ENCODE measurements around the gene METRN.
"Not testable (repeated sequence)": the region's sequence is repeated elsewhere in the genome, so short reads cannot be mapped to it uniquely, and the experiment has no call there.

METRN gene

DNA sequence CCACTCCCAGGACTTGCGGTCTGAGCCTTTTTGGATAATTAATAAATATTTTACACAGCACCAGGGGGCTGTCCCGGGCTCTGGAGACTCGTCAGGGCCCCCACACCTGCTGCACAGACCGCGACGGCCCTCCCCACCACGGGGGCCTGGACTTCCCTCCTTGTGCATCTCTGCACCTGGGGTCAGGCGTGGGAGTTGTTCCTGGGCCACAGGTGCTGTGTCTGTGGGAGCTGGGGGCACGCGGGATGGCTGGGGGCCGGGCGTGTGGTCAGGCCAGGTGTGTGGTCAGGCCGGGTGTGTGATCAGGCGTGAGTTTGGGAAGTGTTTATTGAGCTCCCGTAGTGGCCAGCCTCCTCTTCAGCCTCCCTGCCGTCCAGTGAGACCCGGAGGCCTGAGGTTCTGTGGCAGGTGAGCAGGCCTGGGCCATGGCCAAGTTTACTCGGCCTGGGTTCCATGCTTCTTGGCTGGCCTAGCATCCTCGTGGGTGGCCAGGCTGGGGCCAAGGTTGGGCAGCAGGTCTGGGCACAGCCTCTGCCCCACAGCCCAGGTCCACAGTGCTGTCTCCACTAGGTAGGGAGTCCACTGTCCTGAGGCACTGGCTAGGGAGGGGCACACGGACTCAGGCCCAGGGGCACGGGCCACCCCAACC lies 36.6 kb upstream of the METRN start:
- no peak for DNase-seq

DNA sequence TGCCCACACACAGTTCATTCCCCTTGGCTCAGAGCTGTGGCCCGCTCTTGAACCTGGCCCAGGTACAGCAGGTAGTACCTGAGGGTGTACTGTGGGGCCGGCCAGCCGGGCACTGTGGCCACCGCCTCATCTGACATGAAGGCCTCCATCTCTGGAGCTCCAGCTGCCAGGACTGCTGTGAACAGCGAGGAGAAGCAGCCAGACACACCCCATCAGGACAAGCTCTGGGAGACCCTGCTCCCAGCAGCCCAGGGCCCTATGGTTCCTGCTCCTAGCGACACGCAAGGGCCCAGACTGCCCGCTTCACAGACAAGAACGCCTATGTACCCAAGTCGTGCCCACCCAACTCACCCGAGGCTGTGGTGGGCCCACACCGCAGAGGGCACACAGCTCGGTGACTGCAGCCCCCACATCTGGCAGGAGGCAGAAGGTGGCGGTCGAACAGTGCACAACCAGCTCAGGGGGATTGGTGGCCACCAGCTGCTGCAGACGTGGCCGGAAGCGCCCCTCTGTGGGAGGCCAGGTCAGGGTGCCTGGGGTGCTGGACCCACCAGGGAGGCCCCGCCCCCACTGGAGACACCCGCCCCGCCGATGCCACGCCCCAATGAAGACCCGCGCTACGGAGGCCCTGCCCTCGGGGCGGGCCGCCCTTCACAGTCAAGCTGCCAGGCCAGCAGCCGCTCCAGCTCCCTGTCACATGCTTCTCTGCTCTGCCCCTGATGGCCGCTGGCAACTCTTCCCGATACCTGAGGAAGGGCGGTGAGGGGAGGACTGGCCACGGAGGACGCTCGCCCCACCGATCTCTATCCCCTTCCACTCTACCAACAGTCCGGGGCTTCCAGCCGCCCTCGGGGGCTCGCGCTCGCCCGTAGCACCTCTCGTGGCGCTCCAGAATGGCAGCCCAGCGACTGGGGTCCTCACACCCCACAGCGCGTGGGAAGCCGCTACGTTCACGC lies 35.8 kb upstream of the METRN start:
- peak; percentile 42 for DNase-seq

DNA sequence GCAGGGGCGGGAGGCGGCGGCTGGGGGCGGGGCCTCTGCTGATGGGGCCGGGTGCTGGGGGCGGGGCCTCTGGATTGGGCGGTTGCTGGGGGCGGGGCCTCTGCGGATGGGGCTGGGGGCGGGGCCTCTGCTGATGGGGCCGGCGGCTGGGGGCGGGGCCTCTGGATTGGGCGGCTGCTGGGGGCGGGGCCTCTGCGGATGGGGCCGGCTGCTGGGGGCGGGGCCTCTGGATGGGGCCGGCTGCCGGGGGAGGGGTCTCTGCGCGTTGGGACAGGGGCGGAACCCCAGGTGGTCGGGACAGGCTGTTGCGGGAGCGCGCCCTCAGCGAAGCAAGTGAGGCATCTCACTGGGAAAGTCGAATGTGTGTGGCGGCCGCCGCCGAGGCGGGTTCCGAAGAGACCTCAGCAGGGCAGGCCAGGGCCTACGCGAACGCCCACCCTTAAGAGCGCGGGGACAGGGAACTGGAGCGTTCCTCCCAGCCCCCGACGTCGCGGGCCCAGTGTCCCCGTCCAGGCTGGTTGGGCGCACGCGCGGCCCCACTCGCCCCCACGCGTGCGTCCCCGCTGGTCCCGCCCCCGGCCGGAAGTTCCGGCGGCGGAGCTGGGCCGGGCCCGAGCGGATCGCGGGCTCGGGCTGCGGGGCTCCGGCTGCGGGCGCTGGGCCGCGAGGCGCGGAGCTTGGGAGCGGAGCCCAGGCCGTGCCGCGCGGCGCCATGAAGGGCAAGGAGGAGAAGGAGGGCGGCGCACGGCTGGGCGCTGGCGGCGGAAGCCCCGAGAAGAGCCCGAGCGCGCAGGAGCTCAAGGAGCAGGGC lies 34.9 kb upstream of the METRN start, which contains the start of gene STUB1:
TSS of gene STUB1 (plus strand) at position 597 of the 811 bp plus-strand sequence. CDS start at position 713, 116 bp downstream.
- peak; percentile 91 for DNase-seq

- DNase-seq = no peak
Measured at GRCh38 chr16:680625-680945, 34.3 kb upstream of the METRN start.

GRCh38 chr16:680967-681745 lies 33.8 kb upstream of the METRN start:
- no peak for DNase-seq

DNA sequence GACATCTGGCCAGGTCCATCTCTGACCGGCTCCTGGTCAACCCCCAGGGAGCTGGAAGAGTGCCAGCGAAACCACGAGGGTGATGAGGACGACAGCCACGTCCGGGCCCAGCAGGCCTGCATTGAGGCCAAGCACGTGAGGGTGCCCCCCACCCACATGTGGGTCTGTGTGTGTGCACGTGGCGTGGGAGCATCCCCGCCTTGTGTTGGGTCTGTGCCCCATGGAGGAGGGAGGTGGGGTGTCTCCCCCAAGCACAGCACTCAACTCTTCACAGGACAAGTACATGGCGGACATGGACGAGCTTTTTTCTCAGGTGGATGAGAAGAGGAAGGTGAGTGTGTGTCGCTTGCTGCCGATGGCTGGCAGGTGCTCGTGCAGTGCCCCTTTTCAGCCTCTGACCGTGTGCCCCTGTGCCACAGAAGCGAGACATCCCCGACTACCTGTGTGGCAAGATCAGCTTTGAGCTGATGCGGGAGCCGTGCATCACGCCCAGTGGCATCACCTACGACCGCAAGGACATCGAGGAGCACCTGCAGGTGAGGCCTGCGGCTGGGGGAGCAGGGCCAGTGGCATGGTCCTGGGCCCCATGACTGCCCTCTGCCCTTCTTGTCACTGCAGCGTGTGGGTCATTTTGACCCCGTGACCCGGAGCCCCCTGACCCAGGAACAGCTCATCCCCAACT lies 33.0 kb upstream of the METRN start:
- DNase-seq = no peak

- no peak for DNase-seq
Measured at GRCh38 chr16:682493-683395, 32.2 kb upstream of the METRN start.

GRCh38 chr16:683396-684070 lies 31.4 kb upstream of the METRN start:
- DNase-seq = no peak

- peak; percentile 94 for DNase-seq
Measured at GRCh38 chr16:684071-684794, 30.7 kb upstream of the METRN start, which contains the start of gene JMJD8. JMJD8 (minus strand) TSS chr16:684334; CDS start chr16:684319, 15 bp downstream.

GRCh38 chr16:684961-685696 lies 29.8 kb upstream of the METRN start:
- DNase-seq = no peak

GRCh38 chr16:685967-686366 lies 29.0 kb upstream of the METRN start:
- DNase-seq = no peak

- DNase-seq = no peak
Measured at GRCh38 chr16:686459-687260, 28.3 kb upstream of the METRN start.

GRCh38 chr16:687499-687898 lies 27.4 kb upstream of the METRN start:
- no peak for DNase-seq

DNA sequence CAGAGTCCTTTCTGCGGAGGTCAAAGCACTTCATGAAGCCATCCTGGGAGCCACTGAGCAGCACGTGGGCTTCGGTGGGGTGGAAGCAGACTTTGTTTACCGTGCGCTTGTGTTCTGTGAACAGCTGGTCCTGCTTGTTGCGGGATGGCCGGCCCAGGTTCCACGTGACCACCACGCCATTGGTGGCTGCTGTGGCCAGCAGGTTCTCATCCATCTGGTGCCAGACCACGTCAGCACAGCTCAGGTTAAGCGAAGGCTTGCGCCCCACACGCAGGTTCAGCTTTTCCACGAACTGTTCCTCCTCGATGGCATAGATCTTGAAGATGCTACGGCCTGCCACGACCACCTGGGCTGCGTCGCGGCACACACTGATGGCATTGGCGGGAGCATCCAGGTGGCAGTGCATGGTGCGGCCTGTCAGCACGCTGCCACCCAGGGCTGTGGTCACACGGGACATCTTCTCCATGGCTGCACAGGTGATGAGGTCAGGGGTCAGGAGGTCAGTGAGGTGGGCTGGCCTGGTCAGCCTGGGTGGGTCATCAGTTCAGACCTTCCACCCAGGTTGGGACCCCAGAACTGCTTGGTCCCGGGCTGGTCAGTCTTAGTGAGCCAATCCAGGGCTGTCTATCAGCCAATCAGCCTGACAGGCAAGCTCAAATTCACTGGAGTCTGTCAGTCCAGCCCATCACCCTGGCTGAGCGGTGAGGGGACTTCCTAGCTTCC lies 25.6 kb upstream of the METRN start:
- DNase-seq = no peak

DNA sequence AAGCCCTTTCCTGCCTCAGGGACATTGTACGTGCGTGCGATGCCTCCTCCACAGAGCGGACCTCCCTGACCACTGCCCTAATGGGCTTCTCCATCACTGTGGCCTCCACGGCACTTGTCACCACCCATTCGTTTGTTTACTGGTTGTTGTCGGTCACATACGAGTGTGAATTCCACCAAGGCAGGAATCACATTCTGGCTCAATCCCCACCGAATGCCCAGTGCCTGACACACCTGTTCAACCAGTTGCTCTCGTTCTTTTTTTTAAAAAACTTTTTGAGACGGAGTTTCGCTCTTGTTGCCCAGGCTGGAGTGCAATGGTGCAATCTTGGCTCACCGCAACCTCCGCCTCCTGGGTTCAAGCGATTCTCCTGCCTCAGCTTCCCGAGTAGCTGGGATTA lies 23.7 kb upstream of the METRN start:
- DNase-seq = not testable (repeated sequence)

DNA sequence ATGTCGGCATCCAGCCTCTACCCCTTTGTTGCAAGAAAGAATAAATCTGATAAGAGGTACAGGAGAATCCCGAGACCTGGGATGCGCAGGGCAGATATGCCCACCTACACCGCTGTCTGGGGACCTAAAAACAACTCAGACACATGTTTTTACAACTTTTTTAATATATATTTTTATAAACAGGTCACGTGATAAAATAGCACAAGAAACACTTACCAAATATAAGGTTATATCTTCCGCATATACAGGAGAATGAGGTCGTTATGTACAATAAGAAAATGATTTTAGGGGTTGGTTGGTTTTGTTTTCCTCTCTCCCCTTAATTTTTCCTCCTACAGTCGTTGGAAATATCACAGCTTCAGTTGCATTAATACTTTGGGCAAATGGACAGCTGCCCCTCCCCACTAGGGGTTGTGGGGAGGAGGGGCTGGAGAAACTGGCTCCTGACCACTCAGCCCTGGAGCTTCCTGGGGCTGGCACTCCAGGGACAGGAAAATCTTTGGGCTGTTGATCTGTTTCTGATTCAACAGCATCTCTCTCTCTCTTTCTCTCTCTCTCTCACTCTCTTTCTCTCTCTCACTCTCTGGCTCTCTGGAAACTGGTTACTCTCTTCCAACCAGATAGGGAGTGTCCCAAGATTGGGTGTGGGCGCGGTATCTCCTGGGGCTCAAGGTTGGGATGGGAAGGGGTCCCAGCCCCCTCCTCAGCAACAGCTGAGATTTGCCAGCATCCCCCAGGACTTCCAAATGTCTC lies 22.4 kb upstream of the METRN start:
- DNase-seq = no peak

Measured in T-helper 9 cell (primary cell).